Suprapubic skin (tissue), 4 donors: ENCODE data around the gene IQGAP2.

Source experiments
- POLR2A ChIP-seq, 2 donors: fragments of 450-650 bp; IDR thresholded peaks; one replicate each; pipeline ENCODE4 v1.6.1; 2017; ENCODE audit warnings: antibody characterized with exemption in 2 of 2, mild to moderate bottlenecking in 2 of 2, moderate library complexity in 2 of 2
- POLR2AphosphoS5 ChIP-seq, 3 donors: sonication (generic); formaldehyde crosslinking; IDR thresholded peaks; one replicate each; pipeline ENCODE4 v1.6.1; 2017; ENCODE audit warnings: antibody characterized with exemption in 3 of 3
- TF ChIP-seq, protein P1 (sequence below), 2 donors: fragments of 200-600 bp in 1 of 2; fragments of 450-650 bp in 1 of 2; sonication (generic) in 1 of 2; IDR thresholded peaks; one replicate each; pipeline ENCODE4 v1.5.1; 2016 to 2019; ENCODE audit warnings: antibody characterized with exemption in 2 of 2, mild to moderate bottlenecking in 1 of 2, moderate library complexity in 1 of 2

DNA sequence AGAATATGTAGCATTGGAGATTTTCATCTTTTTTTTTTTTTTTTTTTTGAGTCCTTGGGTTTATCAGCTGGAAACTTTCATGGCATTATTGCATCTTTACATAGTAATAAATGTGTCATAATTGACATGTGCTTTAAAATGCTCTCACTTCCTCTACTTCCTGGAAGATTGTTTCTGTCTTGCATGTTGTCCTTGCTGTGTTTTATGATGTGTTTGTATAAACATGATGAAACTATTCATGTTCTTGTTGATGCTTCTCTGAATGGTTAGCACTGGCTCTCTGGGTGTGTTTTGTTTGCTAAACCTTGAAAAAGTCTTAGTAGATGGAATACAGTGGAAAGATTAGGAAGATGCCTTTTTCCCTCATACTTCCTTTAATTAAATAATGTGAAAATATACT lies 87.9 kb downstream of the IQGAP2 start:
- TF ChIP-seq, protein P1, sequence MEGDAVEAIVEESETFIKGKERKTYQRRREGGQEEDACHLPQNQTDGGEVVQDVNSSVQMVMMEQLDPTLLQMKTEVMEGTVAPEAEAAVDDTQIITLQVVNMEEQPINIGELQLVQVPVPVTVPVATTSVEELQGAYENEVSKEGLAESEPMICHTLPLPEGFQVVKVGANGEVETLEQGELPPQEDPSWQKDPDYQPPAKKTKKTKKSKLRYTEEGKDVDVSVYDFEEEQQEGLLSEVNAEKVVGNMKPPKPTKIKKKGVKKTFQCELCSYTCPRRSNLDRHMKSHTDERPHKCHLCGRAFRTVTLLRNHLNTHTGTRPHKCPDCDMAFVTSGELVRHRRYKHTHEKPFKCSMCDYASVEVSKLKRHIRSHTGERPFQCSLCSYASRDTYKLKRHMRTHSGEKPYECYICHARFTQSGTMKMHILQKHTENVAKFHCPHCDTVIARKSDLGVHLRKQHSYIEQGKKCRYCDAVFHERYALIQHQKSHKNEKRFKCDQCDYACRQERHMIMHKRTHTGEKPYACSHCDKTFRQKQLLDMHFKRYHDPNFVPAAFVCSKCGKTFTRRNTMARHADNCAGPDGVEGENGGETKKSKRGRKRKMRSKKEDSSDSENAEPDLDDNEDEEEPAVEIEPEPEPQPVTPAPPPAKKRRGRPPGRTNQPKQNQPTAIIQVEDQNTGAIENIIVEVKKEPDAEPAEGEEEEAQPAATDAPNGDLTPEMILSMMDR (IDR thresholded peaks at IDR 0.05) = no peak
- no peak for TF ChIP-seq POLR2AphosphoS5 (IDR thresholded peaks at IDR 0.05)
- TF ChIP-seq POLR2A (IDR thresholded peaks at IDR 0.05) = no peak
